Measurements from ENCODE around the gene SMG9.

Gene SMG9

DNA sequence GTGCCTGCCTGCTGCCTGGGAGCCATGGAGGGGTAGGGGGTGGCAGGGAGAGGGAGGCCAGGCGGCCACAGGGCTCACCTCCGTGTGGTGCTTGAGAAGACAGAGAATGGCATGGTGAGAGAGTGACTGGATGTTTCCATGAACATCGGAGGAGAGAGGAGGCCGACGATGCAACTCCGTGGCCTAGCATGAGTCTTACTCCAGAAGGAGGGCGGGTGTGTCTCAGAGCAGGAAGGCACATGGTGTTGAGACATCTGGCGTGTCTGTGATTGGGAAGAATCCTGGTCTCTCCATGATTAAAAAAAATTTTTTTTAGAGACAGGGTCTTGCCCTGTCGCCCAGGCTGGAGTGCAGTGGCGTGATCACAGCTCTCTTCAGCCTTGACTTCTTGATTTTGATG lies 33.8 kb downstream of the SMG9 start:
- DNase-seq, result no peak

DNA sequence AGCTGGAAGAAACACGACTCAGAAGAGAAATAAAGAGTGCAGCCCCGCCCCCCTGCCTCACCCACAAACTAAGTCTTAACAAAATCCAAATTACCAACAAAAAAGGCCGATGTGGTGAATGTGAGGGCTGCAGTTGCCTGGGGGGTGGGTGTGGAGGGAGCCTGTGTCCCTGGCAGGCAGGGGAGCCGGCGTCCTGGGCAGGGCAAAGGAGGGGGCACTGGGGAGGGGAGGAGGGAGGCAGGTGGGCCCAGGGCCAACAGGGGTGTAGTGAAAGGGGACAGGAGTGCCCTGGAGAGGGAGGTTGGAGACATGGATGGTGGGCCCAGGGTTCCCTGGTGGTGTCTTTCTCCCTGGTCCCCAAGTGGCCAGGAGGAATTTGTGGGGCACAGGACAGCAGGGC lies 34.8 kb downstream of the SMG9 start:
- DNase-seq, result no peak

DNA sequence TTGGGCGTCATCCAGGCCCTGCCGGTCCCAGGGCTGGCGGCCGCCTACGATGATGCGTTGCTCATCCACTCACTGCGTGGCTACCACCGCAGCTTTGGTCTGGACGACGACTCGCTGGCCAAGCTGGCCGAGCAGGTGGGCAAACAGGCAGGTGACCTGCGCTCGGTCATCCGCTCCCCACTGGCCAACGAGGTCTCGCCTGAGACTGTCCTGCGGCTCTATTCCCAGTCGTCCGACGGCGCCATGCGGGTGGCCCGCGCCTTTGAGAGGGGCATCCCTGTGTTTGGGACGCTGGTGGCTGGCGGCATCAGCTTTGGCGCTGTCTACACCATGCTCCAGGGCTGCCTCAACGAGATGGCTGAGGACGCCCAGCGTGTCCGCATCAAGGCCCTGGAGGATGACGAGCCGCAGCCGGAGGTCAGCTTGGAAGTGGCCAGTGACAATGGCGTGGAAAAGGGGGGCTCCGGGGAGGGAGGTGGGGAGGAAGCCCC lies 35.3 kb downstream of the SMG9 start:
- no peak for DNase-seq

GRCh38 chr19:43718627-43719377 lies 36.0 kb downstream of the SMG9 start:
- no peak for DNase-seq

GRCh38 chr19:43715776-43716175 lies 39.0 kb downstream of the SMG9 start, which contains the start of gene IRGC:
Gene IRGC (plus strand): TSS chr19:43716076. CDS start chr19:43718559, 2,483 bp downstream.
- no peak for DNase-seq

- no peak for DNase-seq
These were observed 41.6 kb downstream of the SMG9 start for GRCh38 chr19:43713208-43713607.

GRCh38 chr19:43711751-43712355 lies 42.9 kb downstream of the SMG9 start:
- no peak for DNase-seq

GRCh38 chr19:43708716-43709115 lies 46.0 kb downstream of the SMG9 start:
- DNase-seq, result no peak

- no peak for DNase-seq
These were observed 47.5 kb downstream of the SMG9 start for GRCh38 chr19:43707158-43707712.

DNA sequence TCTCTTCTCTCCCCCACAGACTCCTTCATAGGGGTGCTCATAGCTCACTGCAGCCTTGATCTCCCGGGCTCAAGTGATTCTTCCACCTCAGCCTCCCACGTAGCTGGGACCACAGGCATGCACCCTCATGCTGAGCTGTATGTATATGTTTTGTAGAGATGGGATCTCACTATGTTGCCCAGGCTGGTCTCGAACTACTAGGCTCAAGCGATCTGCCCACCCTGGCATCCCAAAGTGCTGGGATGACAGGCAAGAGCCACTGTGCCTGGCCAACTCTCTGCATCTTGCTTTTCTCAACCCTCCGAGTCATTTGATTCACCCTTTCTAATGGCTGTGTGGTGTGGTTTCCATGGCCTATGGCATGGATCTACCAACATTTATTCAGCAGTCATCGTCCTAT lies 49.0 kb downstream of the SMG9 start:
- DNase-seq, result no peak

DNA sequence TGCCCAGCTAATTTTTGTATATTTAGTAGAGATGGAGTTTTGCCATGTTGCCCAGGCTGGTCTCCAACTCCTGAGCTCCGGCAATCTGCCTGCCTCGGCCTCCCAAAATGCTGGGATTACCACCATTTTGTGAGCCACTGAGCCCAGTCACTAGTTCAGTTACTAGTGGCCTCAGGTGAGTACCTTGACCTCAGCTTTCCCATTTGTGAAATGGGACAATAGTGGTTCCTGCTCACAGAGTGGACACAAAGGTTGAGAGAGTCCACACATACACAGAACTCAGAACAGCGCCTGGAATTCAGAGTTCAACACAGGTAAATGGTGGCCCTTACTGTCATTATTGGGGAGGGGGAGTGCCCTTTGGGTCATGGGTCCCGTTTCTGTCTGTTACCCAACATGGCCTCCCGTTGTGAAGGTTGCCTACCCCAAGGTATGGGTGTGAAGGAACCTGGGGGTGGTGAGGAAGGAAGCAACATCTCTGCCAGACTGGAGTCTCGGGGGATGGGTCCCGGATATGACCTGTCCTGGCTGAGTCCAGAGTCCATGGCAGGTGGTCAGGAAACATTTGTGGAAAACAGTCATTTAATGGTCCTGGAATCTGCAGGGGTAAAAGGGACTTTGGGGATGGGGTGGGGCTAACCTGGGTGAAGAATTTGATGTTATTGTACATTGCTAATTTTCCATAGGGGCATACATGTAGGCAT lies 50.6 kb downstream of the SMG9 start:
- DNase-seq, result no peak

DNA sequence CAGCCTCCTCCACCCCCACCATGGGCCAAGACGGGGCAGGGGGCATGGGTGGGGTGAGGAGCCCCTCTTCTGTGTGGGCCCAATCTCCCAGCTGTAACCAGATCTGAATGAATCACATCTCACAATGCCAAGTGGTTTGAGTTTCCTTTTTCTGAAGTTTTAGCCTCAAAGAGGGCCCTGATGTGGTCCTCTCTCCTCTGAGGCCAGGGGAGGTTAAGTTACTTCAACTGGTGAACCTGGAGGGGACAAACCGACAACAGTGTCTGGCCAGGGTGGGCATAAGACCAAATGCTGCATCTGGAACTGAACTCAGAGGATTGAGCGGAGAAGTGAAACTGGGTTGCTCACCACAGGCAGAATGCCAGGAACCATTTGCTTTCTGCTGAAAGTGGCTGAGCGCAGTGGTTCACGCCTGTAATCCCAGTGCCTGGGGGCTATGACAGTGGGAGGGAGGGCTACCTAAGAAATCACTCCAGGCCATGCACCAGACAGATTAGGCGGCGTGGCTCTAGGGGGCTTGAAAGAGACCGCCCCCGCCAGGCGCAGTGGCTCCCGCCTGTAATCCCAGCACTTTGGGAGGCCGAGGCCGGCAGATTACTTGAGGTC lies 54.3 kb downstream of the SMG9 start:
- DNase-seq, result peak; percentile 39

- no peak for DNase-seq
These were observed 55.0 kb downstream of the SMG9 start for GRCh38 chr19:43699506-43700394.

DNA sequence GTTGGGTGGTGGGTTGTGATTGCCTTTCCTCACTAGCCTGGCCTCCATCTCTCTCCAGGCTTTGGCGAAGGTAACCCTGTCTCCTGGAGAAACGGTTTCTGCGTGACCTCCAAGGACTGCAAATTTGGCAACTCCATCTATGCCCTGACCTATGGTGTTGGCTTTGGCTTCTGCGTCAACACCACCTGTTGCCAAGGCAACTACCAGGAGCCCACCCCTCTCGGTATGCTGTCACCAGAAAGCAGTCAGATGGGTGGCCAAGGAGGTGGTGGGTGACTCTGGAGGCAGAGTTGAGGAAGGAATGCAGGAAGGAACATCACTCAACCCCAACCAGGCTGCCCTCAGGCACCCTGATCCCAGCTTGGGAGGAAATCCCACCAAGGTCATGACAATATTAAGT lies 57.5 kb downstream of the SMG9 start:
- DNase-seq, result no peak

DNA sequence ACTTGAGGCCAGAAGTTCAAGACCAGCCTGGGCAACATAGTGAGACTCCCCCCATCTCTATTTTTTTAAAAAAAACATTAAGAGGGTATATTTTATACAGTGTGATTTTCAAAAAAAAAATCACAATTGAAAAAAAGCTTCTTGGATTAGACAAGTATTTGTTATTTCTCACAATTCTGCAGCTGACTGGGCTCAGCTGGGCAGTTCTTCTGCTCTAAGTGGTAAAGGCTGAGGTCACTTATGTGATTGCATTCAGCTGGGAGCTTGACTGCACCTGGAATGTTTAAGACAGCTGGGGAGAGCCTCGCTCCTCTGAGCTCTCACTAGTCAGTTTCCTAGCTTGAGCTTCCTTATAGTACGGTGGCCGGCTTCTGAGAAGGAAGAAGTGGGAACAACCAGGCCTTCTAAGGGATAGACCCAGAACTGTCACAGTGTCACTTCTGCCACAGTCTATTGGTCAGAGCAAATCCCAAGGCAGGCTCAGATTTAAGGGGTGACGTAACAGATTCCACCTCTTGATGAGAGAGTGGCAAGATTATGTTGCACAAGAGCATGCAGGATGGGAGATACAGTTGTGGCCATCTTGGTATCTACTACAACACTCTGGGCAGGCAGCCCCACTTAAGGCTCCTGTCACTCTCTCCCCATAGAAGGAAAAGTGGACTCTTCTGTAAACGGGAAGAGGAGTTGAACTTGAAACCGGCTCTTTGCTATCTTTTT lies 58.6 kb downstream of the SMG9 start:
- DNase-seq, result no peak

DNA sequence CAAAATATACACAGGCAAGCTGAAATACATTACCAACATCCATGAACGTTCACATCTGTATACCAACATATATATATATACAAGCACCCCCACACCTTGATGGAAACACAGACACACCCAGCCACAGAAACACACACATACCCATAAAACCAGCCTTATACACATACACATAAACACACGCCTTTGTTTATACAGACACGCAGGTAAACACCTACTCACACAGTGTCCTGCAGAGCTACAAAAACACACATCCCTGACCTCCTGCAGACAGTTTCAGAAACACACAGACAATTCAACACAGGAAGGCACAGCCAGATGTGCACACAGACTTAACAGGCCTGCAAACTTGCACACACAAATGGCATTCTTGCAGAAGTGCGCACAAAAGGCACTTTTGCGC lies 60.2 kb downstream of the SMG9 start:
- DNase-seq, result no peak

- peak; percentile 35 for DNase-seq
These were observed 61.9 kb downstream of the SMG9 start for GRCh38 chr19:43692877-43693276.

DNA sequence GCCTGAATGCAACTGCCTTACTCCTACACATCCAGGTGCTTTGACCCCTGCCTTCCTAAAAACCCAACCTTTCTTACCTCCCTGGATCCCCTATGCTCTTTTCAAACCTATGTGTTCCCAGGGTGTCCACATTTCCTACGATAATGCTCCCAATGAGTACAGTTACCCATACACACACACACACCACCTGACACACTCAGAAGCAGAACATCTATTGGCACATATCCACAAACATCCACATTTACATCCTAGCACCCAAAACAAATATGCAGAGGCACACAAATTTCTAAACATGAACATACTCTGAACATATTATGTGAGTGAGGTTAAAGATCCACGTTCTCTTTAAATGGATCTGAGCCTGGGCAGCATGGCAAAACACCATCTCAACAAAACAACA lies 62.4 kb downstream of the SMG9 start:
- DNase-seq, result no peak

DNA sequence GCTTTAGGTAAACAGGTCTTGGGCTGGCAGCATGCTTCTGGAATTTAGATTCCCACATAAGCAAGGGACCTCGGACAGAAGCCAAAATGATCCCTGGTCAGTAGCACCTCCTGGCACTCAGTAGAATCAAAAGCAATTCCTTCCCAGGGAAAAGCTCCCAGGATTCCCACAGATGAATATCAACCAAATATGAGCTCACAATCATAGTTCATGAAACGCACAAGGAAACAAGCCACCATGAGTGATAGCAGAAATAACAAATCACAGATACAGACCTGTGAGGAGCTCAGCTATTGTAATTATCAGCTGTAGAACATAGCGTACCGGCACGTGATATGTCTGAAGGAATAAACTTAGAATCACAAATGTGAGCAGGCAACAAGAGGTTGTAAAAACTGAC lies 63.0 kb downstream of the SMG9 start:
- DNase-seq, result no peak

- no peak for DNase-seq
These were observed 63.9 kb downstream of the SMG9 start for GRCh38 chr19:43690890-43691289.

GRCh38 chr19:43690444-43690843 lies 64.3 kb downstream of the SMG9 start:
- DNase-seq, result no peak
